ENCODE data around the gene SIRT2. TPM values are rescaled to one million over a fixed set of nuclear protein-coding genes. Genes with fewer than 3 reads are reported as not detected.
A peak's percentile ranks its signal among the peaks of the same experiment; 100 is the strongest.

Gene SIRT2
- total and polyA plus RNA-seq, 2 donors (not counting 1 experiment from before 2014, with no cell fraction given): 42.4 to 65.9 TPM

DNA sequence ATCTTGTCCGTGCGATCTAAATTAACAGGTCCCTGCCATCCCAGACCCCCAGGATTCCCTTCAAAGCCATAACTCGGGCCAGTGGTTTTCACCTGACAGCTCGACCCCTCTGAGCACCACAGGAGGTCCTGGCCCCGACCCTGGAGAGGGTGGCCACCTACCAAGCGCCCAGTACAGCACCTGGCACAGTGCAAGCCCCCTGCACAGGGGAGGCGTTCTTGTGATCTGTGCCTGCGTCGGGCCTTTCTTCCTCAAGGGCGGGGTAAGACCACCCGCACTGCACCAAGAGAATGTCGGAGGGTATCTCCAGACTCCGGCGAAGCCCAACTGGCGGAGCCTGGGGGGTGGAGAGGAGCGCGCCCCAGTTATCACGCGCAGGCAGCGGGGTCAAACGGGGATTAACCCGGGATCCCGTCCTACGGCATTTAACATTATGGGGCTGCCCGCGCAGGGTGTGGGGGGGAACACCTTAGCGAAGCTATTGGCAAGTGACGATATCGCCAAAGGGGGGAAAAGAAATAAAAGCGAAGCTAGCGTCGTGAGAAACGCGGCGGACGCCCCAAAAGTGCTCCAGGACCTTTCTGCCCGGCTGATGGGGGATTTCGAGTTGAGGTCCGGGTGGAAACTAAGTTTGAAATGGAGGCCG, 48.3 kb downstream of the SIRT2 start:
- POLR2A ChIA-PET: interaction anchor here (0.5 to 8.7 kb wide), 8 partner anchors 10 to 1109 kb away, joined by 3 to 237 read pairs (median 7); partner anchors contain the start of genes ECH1, NFKBIB, RINL and SIRT2
- Histone ChIP-seq H2AFZ (ENCODE audit: insufficient read depth, low read depth, low read length, poor library complexity, severe bottlenecking) (peak overlapping the region; percentile 64), H3K27me3 (replicated peaks in 1 of 4; ENCODE audit: control extremely low read depth in 1 of 4, control insufficient read depth in 3 of 4, insufficient read depth in 4 of 4, low read length in 3 of 4) (no peaks in the 10 kb centered on the region), H3K4me3 (ENCODE audit: control extremely low read depth in 1 of 5, extremely low read depth in 1 of 5, insufficient read depth in 1 of 5, low read depth in 2 of 5, low read length in 4 of 5) (peak overlapping the region; percentile 63 to 95 (median 83)), H3K36me3 (replicated peaks in 1 of 2; ENCODE audit: control extremely low read depth in 1 of 2, control insufficient read depth in 1 of 2, extremely low read depth in 1 of 2, insufficient read depth in 2 of 2, low read length in 1 of 2) (peaks cover 8 to 28% of the 10 kb centered on the region in 2 experiments), H3K4me1 (ENCODE audit: control insufficient read depth in 2 of 2, insufficient read depth in 2 of 2, low read length in 2 of 2) (peaks cover 35 to 50% of the 10 kb centered on the region in 2 donors), H4K20me1 (ENCODE audit: control insufficient read depth, insufficient read depth, low read length, poor library complexity, severe bottlenecking) (peaks cover 31% of the 10 kb centered on the region), H3K9ac (ENCODE audit: low read length) (peak overlapping the region; percentile 76), H3K79me2 (ENCODE audit: control insufficient read depth, insufficient read depth, low read length) (peaks cover 29% of the 10 kb centered on the region), H3K4me2 (replicated peaks; ENCODE audit: low read depth, low read length, poor library complexity, severe bottlenecking) (peak overlapping the region; percentile 92), H3K9me3 (ENCODE audit: control extremely low read depth in 1 of 3, control insufficient read depth in 2 of 3, insufficient read depth in 1 of 3, low read length in 2 of 3) (peaks cover 0 to 3% (median 0%) of the 10 kb centered on the region in 3 donors), H3K27ac (ENCODE audit: low read length in 2 of 2) (peak overlapping the region; percentile 82 to 95)
- Mint-ChIP-seq H3K9me3 (ENCODE audit: insufficient read depth) (no peaks in the 10 kb centered on the region), H3K27ac (peak overlapping the region; percentile 99), H3K4me3 (peak overlapping the region; percentile 92), H3K4me1 (peaks cover 49% of the 10 kb centered on the region), H3K27me3 (no peaks in the 10 kb centered on the region)
- intact Hi-C loops (cut with micrococcal nuclease): loop anchor here (1.0 to 5.0 kb wide), 6 partner anchors 13 to 232 kb away; partner anchors contain the start of genes ACTN4, EIF3K, NFKBIB and SIRT2
- TF ChIP-seq, protein P1, sequence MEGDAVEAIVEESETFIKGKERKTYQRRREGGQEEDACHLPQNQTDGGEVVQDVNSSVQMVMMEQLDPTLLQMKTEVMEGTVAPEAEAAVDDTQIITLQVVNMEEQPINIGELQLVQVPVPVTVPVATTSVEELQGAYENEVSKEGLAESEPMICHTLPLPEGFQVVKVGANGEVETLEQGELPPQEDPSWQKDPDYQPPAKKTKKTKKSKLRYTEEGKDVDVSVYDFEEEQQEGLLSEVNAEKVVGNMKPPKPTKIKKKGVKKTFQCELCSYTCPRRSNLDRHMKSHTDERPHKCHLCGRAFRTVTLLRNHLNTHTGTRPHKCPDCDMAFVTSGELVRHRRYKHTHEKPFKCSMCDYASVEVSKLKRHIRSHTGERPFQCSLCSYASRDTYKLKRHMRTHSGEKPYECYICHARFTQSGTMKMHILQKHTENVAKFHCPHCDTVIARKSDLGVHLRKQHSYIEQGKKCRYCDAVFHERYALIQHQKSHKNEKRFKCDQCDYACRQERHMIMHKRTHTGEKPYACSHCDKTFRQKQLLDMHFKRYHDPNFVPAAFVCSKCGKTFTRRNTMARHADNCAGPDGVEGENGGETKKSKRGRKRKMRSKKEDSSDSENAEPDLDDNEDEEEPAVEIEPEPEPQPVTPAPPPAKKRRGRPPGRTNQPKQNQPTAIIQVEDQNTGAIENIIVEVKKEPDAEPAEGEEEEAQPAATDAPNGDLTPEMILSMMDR (IDR thresholded peaks at IDR 0.05): no peak
- no peak for TF ChIP-seq EZH2 (IDR thresholded peaks at IDR 0.05; ENCODE audit: borderline replicate concordance, insufficient read depth, low read depth, low read length, poor library complexity, severe bottlenecking)
- WGBS (ENCODE audit: insufficient coverage): 1% methylated on average over 37 of the region's 40 CpGs
- CTCF ChIA-PET: interaction anchor here (1.0 to 4.6 kb wide), 7 partner anchors 10 to 79 kb away, joined by 3 to 62 read pairs (median 5); partner anchors contain the start of genes ECH1, MRPS12, RINL and SARS2
- ATAC-seq (ENCODE audit: low read depth) (no peak), DNase-seq (peak; percentile 77)
